HG02943 (cell line): ENCODE measurements around the gene IST1.

Experiments used
- ATAC-seq: cut with Tn5 transposase; IDR thresholded peaks from one replicate; pipeline ENCODE4 v1.9.1; 2021; ENCODE audit warnings: mild to moderate bottlenecking, low read depth, moderate library complexity; ENCODE audit not compliant: unreplicated experiment

IST1 gene

GRCh38 chr16:71956486-71956885, 61.2 kb downstream of the IST1 start:
- no peak for ATAC-seq

GRCh38 chr16:71961066-71962039, 66.0 kb downstream of the IST1 start:
- peak; percentile 68 for ATAC-seq

- no peak for ATAC-seq
Measured at GRCh38 chr16:71963125-71963875, 68.0 kb downstream of the IST1 start.

- no peak for ATAC-seq
Measured at GRCh38 chr16:71965223-71965622, 69.9 kb downstream of the IST1 start.

- ATAC-seq: no peak
Measured at GRCh38 chr16:71966932-71967331, 71.6 kb downstream of the IST1 start.

GRCh38 chr16:71969353-71969752, 74.0 kb downstream of the IST1 start:
- ATAC-seq: no peak

- ATAC-seq: no peak
Measured at GRCh38 chr16:71971571-71971970, 76.2 kb downstream of the IST1 start.

GRCh38 chr16:71972356-71972755, 77.0 kb downstream of the IST1 start:
- ATAC-seq: no peak

- ATAC-seq: no peak
Measured at GRCh38 chr16:71973001-71973400, 77.7 kb downstream of the IST1 start.

- ATAC-seq: no peak
Measured at GRCh38 chr16:71974068-71974818, 78.9 kb downstream of the IST1 start.
